Measurements from ENCODE around the gene SDSL.

SDSL gene

DNA sequence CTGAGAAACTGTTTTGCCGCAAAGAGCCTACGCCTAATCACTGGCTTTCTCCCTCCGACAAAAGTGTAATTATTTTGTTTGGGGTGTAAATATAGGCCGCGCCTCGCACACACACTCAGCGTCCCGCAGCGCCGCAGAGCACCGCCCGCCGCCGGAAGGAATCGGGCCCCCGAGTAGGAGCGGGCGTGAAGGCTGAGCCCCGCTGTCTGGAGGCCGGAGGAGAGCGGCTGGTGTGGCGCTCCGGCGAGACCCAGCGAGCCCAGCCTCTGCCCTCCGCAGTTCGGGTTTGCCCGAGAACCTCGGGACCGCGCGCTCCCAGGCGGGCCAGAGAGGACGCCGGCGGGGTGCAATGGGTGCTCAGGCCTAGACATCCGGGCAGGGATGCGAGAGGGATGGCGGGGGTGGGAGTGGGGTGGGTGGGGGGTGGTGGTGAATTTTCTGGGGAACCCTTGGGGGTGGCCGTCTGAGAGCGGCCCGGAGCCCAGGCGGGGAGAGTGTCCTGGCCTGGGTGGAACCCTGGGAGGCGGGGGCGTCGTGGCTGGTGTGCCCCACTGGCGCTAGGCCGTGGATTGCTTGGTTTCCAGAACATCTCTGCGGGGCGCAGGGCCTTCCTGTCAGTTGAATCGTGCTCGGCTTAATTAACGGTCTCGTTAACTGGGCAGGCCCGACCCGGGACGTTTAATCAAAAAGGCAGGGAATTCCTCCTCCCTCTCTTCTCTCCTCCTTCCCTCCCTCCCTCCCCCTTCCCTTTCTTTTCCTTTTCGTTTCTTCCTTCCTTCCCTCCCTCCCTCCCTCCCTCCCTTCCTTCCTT lies 54.2 kb downstream of the SDSL start:
- H3K36me3 ChIP-seq (ENCODE audit: insufficient read depth) = no peaks in the 10 kb centered on the region
- no peaks in the 10 kb centered on the region for H3K4me1 ChIP-seq (ENCODE audit: low read depth, poor library complexity, severe bottlenecking)
- TF ChIP-seq CTCF (conservative IDR thresholded peaks at IDR 0.05; ENCODE audit: low read depth, low read length) = no peak
- peaks cover 2% of the 10 kb centered on the region; the same call in 1 of the 2 replicates for H3K27me3 ChIP-seq (ENCODE audit: insufficient read depth, low read depth)
- no peak overlapping the region for H3K4me2 ChIP-seq
- no peaks in the 10 kb centered on the region for H3K79me2 ChIP-seq (ENCODE audit: insufficient read depth, low read depth)
- no peaks in the 10 kb centered on the region for H4K20me1 ChIP-seq (ENCODE audit: insufficient read depth)
- H3K4me3 ChIP-seq (IDR thresholded peaks at IDR 0.05; ENCODE audit: insufficient read depth, low read depth, low read length) = no peak overlapping the region
- H2AFZ ChIP-seq (ENCODE audit: low read depth) = no peak overlapping the region
- H3K27ac ChIP-seq = no peak overlapping the region
- no peak overlapping the region for H3K9ac ChIP-seq

DNA sequence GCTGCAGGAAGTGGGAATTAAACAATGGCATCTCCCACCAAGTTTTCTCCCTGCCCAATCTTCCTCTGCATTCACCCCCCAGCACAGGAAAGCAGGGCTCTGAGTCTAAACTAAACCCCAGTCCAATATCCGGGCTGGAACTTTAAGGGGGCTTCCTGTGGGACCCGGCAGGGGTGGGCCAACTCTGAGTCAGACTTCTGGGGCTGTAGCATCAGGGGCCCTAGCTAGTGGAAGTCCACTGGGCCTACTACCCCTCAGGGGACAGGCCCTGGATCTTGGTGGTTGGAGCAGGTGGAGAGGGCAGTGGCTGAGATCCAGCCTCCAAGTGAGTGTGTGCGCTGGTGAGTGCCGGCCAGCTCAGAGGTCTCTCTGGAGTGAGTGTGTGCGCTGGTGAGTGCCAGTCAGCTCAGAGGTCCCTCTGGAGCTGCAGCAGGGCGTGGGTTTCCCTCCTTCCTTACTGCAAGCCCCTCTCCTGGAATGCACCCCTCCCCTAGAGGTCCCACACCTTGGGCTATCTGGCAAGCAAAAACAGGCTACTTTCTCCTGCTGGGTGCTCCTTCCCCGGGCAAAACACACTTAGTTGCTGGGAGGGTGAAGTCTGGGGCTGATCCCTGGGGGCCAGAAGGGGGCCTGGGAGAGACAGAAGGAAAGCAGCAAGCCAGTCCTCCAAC lies 55.1 kb downstream of the SDSL start:
- H3K4me3 ChIP-seq (IDR thresholded peaks at IDR 0.05; ENCODE audit: insufficient read depth, low read depth, low read length) = no peak overlapping the region
- no peak overlapping the region for H2AFZ ChIP-seq (ENCODE audit: low read depth)
- no peak overlapping the region for H3K4me2 ChIP-seq
- no peaks in the 10 kb centered on the region for H3K36me3 ChIP-seq (ENCODE audit: insufficient read depth)
- no peaks in the 10 kb centered on the region for H4K20me1 ChIP-seq (ENCODE audit: insufficient read depth)
- no peaks in the 10 kb centered on the region for H3K79me2 ChIP-seq (ENCODE audit: insufficient read depth, low read depth)
- H3K9ac ChIP-seq = no peak overlapping the region
- H3K27me3 ChIP-seq (ENCODE audit: insufficient read depth, low read depth) = peaks cover 2% of the 10 kb centered on the region; the same call in 1 of the 2 replicates
- H3K27ac ChIP-seq = no peak overlapping the region
- TF ChIP-seq CTCF (conservative IDR thresholded peaks at IDR 0.05; ENCODE audit: low read depth, low read length) = no peak
- no peaks in the 10 kb centered on the region for H3K4me1 ChIP-seq (ENCODE audit: low read depth, poor library complexity, severe bottlenecking)

GRCh38 chr12:113477842-113478215 lies 55.6 kb downstream of the SDSL start:
- H3K9ac ChIP-seq = no peak overlapping the region
- no peak for TF ChIP-seq CTCF (conservative IDR thresholded peaks at IDR 0.05; ENCODE audit: low read depth, low read length)
- H2AFZ ChIP-seq (ENCODE audit: low read depth) = no peak overlapping the region
- no peaks in the 10 kb centered on the region for H4K20me1 ChIP-seq (ENCODE audit: insufficient read depth)
- no peak overlapping the region for H3K4me2 ChIP-seq
- no peak overlapping the region for H3K4me3 ChIP-seq (IDR thresholded peaks at IDR 0.05; ENCODE audit: insufficient read depth, low read depth, low read length)
- H3K4me1 ChIP-seq (ENCODE audit: low read depth, poor library complexity, severe bottlenecking) = no peaks in the 10 kb centered on the region
- H3K27ac ChIP-seq = no peak overlapping the region
- peaks cover 2% of the 10 kb centered on the region; the same call in 1 of the 2 replicates for H3K27me3 ChIP-seq (ENCODE audit: insufficient read depth, low read depth)
- no peaks in the 10 kb centered on the region for H3K79me2 ChIP-seq (ENCODE audit: insufficient read depth, low read depth)
- no peaks in the 10 kb centered on the region for H3K36me3 ChIP-seq (ENCODE audit: insufficient read depth)

- Histone ChIP-seq H3K4me3 (IDR thresholded peaks at IDR 0.05; ENCODE audit: insufficient read depth, low read depth, low read length) (no peak overlapping the region), H3K4me1 (ENCODE audit: low read depth, poor library complexity, severe bottlenecking) (no peaks in the 10 kb centered on the region), H2AFZ (ENCODE audit: low read depth) (no peak overlapping the region), H4K20me1 (ENCODE audit: insufficient read depth) (no peaks in the 10 kb centered on the region), H3K36me3 (ENCODE audit: insufficient read depth) (no peaks in the 10 kb centered on the region), H3K4me2 (no peak overlapping the region), H3K27ac (no peak overlapping the region), H3K27me3 (ENCODE audit: insufficient read depth, low read depth) (peaks cover 2% of the 10 kb centered on the region; the same call in 1 of the 2 replicates), H3K79me2 (ENCODE audit: insufficient read depth, low read depth) (no peaks in the 10 kb centered on the region), H3K9ac (no peak overlapping the region)
- no peak for TF ChIP-seq CTCF (conservative IDR thresholded peaks at IDR 0.05; ENCODE audit: low read depth, low read length)
These were observed 56.3 kb downstream of the SDSL start for GRCh38 chr12:113478351-113479011.

Measured in KMS-11 (cell line).